Subcutaneous adipose tissue (tissue), 4 donors: Measurements from ENCODE around the gene PDE6B. TPM values are rescaled to one million over a fixed set of nuclear protein-coding genes. Genes with fewer than 3 reads are reported as not detected.

Source experiments
- total RNA-seq, 4 donors: library from RNA; depleted of rRNA; stranded (reverse); fragments of >200 nt; gene quantifications; one replicate each; pipeline ENCODE4 v1.1.0, GENCODE V29; 2016
- TF ChIP-seq, protein P1 (sequence below): fragments of 450-650 bp; IDR thresholded peaks from one replicate; pipeline ENCODE4 v1.5.1; 2016; ENCODE audit warnings: low read depth, mild to moderate bottlenecking, control low read depth, antibody characterized with exemption, moderate library complexity

The PDE6B gene
- total RNA-seq, 4 donors from 2014 or later: 2.0 to 5.9 (median 3.8) TPM; not detected in 1

DNA sequence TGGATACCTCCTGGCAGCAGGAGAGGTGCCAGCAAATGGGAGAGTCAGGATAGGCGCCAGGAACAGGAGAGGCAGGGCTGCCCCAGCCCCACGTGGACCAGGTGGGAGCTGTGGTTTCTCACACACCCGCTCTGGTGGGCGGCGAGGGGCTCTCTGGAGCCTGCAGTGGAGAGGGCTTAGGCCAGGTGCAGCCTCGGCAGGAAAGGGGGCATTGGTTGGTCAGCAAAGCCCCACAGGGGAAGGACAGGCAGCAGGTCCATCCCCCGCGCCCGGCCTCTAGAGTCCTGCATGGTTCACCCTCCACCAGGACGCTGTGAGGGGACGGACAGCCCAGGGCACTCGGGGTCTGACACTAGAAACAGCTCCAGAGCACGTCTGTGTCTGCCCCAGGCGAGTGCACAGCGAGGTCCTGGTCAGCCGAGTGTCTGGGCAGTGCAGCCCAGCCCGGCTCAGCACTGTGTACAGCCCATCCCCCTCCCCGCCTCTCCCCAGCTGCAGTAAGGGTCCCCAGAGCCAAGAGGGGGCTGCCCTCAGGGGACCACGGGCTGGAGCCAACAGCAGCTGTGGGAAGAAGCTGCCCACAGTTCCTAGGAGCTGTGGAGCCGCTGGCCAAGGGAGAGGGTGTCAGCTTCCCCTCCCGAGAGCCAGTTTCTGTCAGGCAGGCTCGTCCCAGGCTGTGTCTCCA lies 40.5 kb downstream of the PDE6B start:
- TF ChIP-seq, protein P1, sequence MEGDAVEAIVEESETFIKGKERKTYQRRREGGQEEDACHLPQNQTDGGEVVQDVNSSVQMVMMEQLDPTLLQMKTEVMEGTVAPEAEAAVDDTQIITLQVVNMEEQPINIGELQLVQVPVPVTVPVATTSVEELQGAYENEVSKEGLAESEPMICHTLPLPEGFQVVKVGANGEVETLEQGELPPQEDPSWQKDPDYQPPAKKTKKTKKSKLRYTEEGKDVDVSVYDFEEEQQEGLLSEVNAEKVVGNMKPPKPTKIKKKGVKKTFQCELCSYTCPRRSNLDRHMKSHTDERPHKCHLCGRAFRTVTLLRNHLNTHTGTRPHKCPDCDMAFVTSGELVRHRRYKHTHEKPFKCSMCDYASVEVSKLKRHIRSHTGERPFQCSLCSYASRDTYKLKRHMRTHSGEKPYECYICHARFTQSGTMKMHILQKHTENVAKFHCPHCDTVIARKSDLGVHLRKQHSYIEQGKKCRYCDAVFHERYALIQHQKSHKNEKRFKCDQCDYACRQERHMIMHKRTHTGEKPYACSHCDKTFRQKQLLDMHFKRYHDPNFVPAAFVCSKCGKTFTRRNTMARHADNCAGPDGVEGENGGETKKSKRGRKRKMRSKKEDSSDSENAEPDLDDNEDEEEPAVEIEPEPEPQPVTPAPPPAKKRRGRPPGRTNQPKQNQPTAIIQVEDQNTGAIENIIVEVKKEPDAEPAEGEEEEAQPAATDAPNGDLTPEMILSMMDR: no peak

DNA sequence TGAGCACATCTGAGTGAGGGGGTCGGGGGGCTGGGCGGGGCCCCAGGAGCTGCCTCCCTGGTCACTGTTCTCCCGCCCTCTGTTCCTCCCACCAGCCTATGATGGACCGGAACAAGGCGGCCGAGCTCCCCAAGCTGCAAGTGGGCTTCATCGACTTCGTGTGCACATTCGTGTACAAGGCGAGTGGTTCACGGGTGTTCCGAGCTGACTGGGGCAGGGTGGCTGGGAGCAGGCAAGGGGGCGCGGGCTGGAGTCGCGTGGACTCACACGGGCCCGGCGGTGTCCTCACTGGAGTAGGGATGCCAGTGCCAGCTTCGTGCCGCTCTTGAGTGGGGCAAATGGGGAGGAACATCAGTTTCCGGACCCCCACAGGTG lies 41.0 kb downstream of the PDE6B start:
- TF ChIP-seq, protein P1: no peak

DNA sequence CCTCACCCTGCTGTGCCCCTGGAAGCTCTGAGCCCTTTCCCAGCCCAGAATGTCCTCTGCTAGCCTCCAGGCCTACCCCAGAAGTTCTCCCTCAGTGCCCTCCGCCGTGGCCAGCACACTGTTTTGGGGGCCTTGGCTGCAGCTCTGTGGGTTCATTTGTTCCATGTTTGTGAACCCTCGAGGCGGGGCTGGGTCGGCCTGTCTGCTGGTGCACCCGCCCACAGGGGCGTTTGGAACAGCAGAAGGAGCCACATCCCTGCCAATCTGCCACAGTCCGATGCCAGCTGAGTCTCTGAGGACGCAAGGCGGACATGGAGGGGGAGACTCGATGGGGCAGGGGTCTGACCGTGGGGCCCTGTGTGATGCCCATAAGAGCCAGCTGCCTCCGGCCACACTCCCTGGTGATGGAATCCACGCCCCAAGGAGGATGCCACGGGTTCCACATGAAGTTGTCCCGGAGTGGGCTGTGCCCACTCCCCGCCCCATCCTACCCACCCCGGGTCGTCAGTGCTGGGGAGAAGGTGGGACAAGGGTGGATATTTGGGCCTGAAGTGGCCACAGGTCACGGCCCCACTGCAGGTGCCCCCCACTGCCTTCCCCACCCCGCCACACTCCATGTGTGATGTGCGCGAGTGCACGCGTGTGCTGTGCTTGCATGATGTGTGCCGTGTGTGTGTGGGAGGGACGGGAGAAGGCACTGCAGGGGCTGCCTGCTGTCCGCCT lies 41.6 kb downstream of the PDE6B start:
- TF ChIP-seq, protein P1: no peak

DNA sequence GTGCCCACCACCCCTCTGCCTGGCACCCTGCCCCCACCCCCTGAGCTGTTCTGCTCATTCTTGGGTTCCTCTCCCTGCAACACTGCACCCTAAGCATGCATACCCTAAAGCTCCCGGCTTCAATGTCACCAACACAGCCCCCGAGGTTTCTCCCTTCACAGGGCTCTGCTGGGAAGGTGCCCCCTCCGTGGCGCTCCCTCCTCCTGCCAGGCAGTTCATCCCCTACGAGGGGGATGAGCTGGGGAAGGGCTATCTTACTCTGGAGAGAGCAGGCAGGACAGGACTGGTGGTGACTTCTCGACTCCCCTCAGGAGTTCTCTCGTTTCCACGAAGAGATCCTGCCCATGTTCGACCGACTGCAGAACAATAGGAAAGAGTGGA lies 42.2 kb downstream of the PDE6B start:
- TF ChIP-seq, protein P1: no peak

DNA sequence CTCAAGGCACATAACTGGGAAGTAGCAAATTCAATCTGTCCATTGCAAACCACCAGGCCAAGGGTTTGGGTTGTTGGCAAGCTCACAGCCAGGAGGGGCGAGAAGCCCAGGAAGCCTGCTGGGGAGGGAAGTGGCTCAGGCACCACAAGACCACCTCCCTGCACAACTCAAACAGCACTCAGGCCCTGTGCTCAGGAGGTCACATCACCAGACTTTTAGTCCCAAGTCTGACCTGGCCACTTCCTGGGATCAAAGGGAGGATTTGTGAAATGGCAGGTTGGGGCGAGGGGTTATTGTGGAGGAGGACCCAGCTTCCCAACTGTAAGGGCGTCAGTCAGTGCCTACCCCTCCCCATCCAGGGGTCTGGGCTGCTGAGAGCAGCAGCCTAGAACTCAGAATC lies 46.4 kb downstream of the PDE6B start:
- TF ChIP-seq, protein P1: no peak

DNA sequence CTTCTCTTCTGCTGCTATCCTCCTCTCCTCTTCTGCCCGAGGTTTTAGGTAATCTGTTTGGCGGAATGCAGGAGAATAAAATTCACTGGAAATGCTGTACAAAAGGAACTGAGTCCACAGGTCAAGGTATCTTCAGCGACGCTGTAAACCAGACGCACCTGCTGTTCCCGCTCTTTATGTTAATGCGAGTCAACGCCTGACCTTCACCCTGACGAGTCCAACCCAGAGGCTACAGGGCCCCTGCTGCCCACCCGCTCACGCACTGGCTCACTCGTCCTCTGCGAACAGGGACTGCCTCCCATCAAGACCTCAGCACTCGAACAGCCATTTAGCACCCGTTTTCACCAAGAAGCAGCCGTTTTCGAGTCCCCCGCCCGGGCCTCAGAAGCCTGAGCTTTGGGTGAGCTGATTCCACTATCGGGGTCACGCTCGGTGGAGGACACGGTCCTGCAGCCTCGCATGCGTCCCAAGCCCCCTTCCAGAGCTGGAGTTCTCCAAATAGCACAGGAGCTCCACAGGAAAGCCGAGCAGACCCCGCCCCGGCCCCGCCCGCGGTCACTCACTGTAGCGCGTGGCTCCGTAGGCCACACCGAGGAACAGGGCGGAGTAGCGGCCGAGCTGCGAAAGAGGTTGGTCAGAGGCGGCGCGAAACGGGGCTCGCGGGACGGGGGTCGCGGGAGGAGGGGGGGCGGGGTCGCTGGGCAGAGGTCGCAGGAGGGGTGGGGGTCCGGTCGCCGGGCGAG lies 48.1 kb downstream of the PDE6B start:
- TF ChIP-seq, protein P1: no peak
